ENCODE measurements around the gene NSD1. TPM values are rescaled to one million over a fixed set of nuclear protein-coding genes. Genes with fewer than 3 reads are reported as not detected.
A peak's percentile ranks its signal among the peaks of the same experiment; 100 is the strongest.

The NSD1 gene
- polyA plus RNA-seq, 1 donor (not counting 4 experiments of a cell fraction or from before 2014, with no cell fraction given), result 13.6 TPM

DNA sequence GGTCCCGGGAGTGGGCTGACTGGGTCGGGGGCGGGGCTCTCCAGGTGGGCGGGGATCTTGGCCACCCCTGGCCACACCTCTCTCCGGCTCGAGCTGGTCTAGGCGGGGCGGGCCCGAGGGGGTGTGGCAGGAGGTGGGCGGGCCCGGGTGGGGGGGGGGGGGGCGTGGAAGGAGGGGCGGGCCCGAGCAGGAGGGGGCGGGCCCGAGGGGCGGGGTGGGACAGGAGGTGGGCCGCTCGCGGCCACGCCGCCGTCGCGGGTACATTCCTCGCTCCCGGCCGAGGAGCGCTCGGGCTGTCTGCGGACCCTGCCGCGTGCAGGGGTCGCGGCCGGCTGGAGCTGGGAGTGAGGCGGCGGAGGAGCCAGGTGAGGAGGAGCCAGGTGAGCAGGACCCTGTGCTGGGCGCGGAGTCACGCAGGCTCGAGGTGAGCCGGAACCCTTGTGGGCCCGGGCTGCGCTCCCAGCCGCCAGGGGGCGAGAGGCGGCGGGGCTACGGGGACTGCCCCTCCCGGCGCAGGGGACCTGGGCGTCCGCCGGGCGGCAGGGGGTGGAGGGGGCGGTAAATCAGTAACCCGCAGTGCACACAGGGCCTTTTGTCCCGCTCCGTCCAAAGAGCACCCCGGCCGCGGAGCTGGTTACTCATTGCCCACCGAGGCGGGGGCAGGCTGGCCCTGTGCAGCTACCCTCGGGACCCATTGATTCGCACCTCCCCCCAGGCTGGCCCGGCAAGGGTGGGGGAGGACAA lies 46.7 kb upstream of the NSD1 start, which contains the start of gene FGFR4:
TSS of gene FGFR4 (plus strand) at position 262 of the 744 bp plus-strand sequence. CDS start 2,688 bp downstream, outside the sequence.
- peak within 1 kb of the TSS; percentile 42 to 52 (median 52) for H3K4me3 ChIP-seq (ENCODE audit: control insufficient read depth in 2 of 3, extremely low read depth in 1 of 3, insufficient read depth in 2 of 3, low read depth in 1 of 3, low read length in 3 of 3)
- DNase-seq (ENCODE audit: low read depth, low spot score) (peak; percentile 57), FAIRE-seq (no peak)
- peak within 1 kb of the TSS; percentile 60 for H3K4me2 ChIP-seq (ENCODE audit: control insufficient read depth, extremely low read depth, insufficient read depth, low read depth, low read length)
- H4K20me1 ChIP-seq (ENCODE audit: control insufficient read depth, extremely low read depth, insufficient read depth, low read length), result no peaks in the 10 kb centered on the region
- H3K4me1 ChIP-seq (ENCODE audit: control insufficient read depth, extremely low read depth, insufficient read depth, low read length), result peaks cover 2% of the 10 kb centered on the region
- H2AFZ ChIP-seq (ENCODE audit: control insufficient read depth, low read length), result peak within 1 kb of the TSS; percentile 81
- H3K36me3 ChIP-seq (ENCODE audit: control insufficient read depth in 2 of 2, extremely low read depth in 1 of 2, insufficient read depth in 2 of 2, low read length in 2 of 2), result no peaks in the 10 kb centered on the region
- no peaks in the 10 kb centered on the region for H3K9me3 ChIP-seq (ENCODE audit: control insufficient read depth, low read depth, low read length)
- H3K27ac ChIP-seq (ENCODE audit: control insufficient read depth, insufficient read depth, low read length), result no peak within 1 kb of the TSS
- dilution Hi-C loops (cut with MboI; ENCODE audit: extremely low pct_ligation_motif_present, low sequenced_read_pairs), result no loop called here
- H3K9ac ChIP-seq (ENCODE audit: control insufficient read depth, extremely low read depth, insufficient read depth, low read length), result peak within 1 kb of the TSS; percentile 41
- no peaks in the 10 kb centered on the region for H3K79me2 ChIP-seq (ENCODE audit: control insufficient read depth, insufficient read depth, low read length)
- H3K9me1 ChIP-seq (ENCODE audit: control insufficient read depth, extremely low read depth, insufficient read depth, low read length), result no peaks in the 10 kb centered on the region
- TF ChIP-seq, protein P1, sequence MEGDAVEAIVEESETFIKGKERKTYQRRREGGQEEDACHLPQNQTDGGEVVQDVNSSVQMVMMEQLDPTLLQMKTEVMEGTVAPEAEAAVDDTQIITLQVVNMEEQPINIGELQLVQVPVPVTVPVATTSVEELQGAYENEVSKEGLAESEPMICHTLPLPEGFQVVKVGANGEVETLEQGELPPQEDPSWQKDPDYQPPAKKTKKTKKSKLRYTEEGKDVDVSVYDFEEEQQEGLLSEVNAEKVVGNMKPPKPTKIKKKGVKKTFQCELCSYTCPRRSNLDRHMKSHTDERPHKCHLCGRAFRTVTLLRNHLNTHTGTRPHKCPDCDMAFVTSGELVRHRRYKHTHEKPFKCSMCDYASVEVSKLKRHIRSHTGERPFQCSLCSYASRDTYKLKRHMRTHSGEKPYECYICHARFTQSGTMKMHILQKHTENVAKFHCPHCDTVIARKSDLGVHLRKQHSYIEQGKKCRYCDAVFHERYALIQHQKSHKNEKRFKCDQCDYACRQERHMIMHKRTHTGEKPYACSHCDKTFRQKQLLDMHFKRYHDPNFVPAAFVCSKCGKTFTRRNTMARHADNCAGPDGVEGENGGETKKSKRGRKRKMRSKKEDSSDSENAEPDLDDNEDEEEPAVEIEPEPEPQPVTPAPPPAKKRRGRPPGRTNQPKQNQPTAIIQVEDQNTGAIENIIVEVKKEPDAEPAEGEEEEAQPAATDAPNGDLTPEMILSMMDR (optimal IDR thresholded peaks at IDR 0.05 in 1 of 3, IDR thresholded peaks at IDR 0.05 in 1 of 3, conservative IDR thresholded peaks at IDR 0.05 in 1 of 3; ENCODE audit: extremely low read depth in 1 of 3, insufficient read depth in 2 of 3, low read length in 3 of 3), result peak; percentile 35 to 61 (median 60)
- TF ChIP-seq EZH2 (IDR thresholded peaks at IDR 0.05; ENCODE audit: low read length), result no peak
- peaks cover 10% of the 10 kb centered on the region for H3K27me3 ChIP-seq (ENCODE audit: control insufficient read depth, extremely low read depth, insufficient read depth, low read length)

- Histone ChIP-seq H4K20me1 (ENCODE audit: control insufficient read depth, extremely low read depth, insufficient read depth, low read length) (no peaks in the 10 kb centered on the region), H3K4me3 (ENCODE audit: control insufficient read depth in 2 of 3, extremely low read depth in 1 of 3, insufficient read depth in 2 of 3, low read depth in 1 of 3, low read length in 3 of 3) (peak overlapping the region; percentile 42 to 52 (median 52)), H2AFZ (ENCODE audit: control insufficient read depth, low read length) (peak overlapping the region; percentile 81), H3K79me2 (ENCODE audit: control insufficient read depth, insufficient read depth, low read length) (no peaks in the 10 kb centered on the region), H3K27ac (ENCODE audit: control insufficient read depth, insufficient read depth, low read length) (no peak overlapping the region), H3K9ac (ENCODE audit: control insufficient read depth, extremely low read depth, insufficient read depth, low read length) (peak overlapping the region; percentile 41), H3K9me3 (ENCODE audit: control insufficient read depth, low read depth, low read length) (no peaks in the 10 kb centered on the region), H3K27me3 (ENCODE audit: control insufficient read depth, extremely low read depth, insufficient read depth, low read length) (peaks cover 10% of the 10 kb centered on the region), H3K36me3 (ENCODE audit: control insufficient read depth in 2 of 2, extremely low read depth in 1 of 2, insufficient read depth in 2 of 2, low read length in 2 of 2) (no peaks in the 10 kb centered on the region), H3K4me1 (ENCODE audit: control insufficient read depth, extremely low read depth, insufficient read depth, low read length) (peaks cover 2% of the 10 kb centered on the region), H3K4me2 (ENCODE audit: control insufficient read depth, extremely low read depth, insufficient read depth, low read depth, low read length) (peak overlapping the region; percentile 60), H3K9me1 (ENCODE audit: control insufficient read depth, extremely low read depth, insufficient read depth, low read length) (no peaks in the 10 kb centered on the region)
- TF ChIP-seq, protein P1 (optimal IDR thresholded peaks at IDR 0.05 in 1 of 3, IDR thresholded peaks at IDR 0.05 in 1 of 3, conservative IDR thresholded peaks at IDR 0.05 in 1 of 3; ENCODE audit: extremely low read depth in 1 of 3, insufficient read depth in 2 of 3, low read length in 3 of 3), result no peak
- TF ChIP-seq EZH2 (IDR thresholded peaks at IDR 0.05; ENCODE audit: low read length), result no peak
- dilution Hi-C loops (cut with MboI; ENCODE audit: extremely low pct_ligation_motif_present, low sequenced_read_pairs), result no loop called here
- FAIRE-seq (no peak), DNase-seq (ENCODE audit: low read depth, low spot score) (no peak)
Measured at GRCh38 chr5:177087398-177088005, 46.1 kb upstream of the NSD1 start.

Measured in keratinocyte (primary cell).